Neutrophil (primary cell): Measurements from ENCODE around the gene UBA52.
A peak's percentile ranks its signal among the peaks of the same experiment; 100 is the strongest.

Experiments
- H3K27ac ChIP-seq: fragments of 200-600 bp; sonication (generic); 2 replicates; pipeline ENCODE4 v1.5.1; 2016; ENCODE audit warnings: mild to moderate bottlenecking, moderate library complexity
- H3K27me3 ChIP-seq: fragments of 200-600 bp; sonication (generic); 2 replicates; pipeline ENCODE4 v1.6.0; 2016; ENCODE audit warnings: mild to moderate bottlenecking
- H3K36me3 ChIP-seq: fragments of 200-600 bp; sonication (generic); 2 replicates; pipeline ENCODE4 v1.5.1; 2017
- H3K4me1 ChIP-seq, 2 experiments: fragments of 200-600 bp in 1 of 2; sonication (generic) in 1 of 2; 1 replicate in 1 of 2; 2 replicates in 1 of 2; pipeline versions ENCODE4 v1.5.1 to v1.6.1; 2013 to 2016; ENCODE audit warnings: low read depth in 1 of 2, low read length in 1 of 2, mild to moderate bottlenecking in 1 of 2, moderate library complexity in 1 of 2; ENCODE audit not compliant: control insufficient read depth in 1 of 2, insufficient read depth in 1 of 2
- H3K4me3 ChIP-seq, 2 experiments: fragments of 200-600 bp in 1 of 2; sonication (generic) in 1 of 2; 1 replicate in 1 of 2; 2 replicates in 1 of 2; pipeline ENCODE4 v1.5.1; 2013 to 2016; ENCODE audit warnings: low read depth in 1 of 2, low read length in 1 of 2, mild to moderate bottlenecking in 1 of 2, moderate library complexity in 1 of 2
- H3K9me3 ChIP-seq: fragments of 200-600 bp; sonication (generic); 2 replicates; pipeline ENCODE4 v1.5.1; 2016
- CTCF ChIP-seq: fragments of 200-600 bp; sonication (generic); IDR thresholded peaks from 2 replicates; pipeline ENCODE4 v1.5.1; 2016; ENCODE audit warnings: antibody characterized with exemption

Gene UBA52

GRCh38 chr19:18557411-18558201, 14.1 kb upstream of the UBA52 start, which contains the start of gene KXD1:
Gene KXD1 (plus strand): TSS chr19:18557870. CDS start chr19:18562057, 4,187 bp downstream.
- TF ChIP-seq CTCF: peak; percentile 34
- H3K27ac ChIP-seq: peak within 1 kb of the TSS; percentile 89
- H3K36me3 ChIP-seq: peaks cover 9% of the 10 kb centered on the region
- peak within 1 kb of the TSS; percentile 93 to 96 for H3K4me3 ChIP-seq
- no peaks in the 10 kb centered on the region for H3K9me3 ChIP-seq
- peaks cover 10 to 22% of the 10 kb centered on the region in 2 experiments for H3K4me1 ChIP-seq
- no peaks in the 10 kb centered on the region for H3K27me3 ChIP-seq

DNA sequence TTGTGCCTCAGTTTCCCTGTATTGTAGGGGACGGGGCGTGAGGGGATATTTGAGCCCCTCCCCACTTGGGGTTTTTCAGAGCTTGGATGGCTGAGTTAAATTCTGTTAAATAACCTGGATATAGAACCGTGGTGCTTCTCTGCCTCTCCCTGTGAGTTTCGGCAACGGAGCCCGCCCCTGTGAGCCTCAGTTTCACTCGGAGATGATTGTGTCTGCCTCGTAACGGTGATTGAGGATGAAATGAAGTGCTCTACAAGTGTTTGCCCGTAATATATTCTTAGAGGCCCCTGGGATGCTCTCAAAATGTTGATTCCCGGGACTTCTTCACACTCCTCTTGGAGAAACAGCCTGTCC, 13.5 kb upstream of the UBA52 start:
- Histone ChIP-seq H3K4me1 (peaks cover 10 to 22% of the 10 kb centered on the region in 2 experiments), H3K27ac (peak overlapping the region; percentile 89), H3K27me3 (no peaks in the 10 kb centered on the region), H3K36me3 (peaks cover 14% of the 10 kb centered on the region), H3K9me3 (no peaks in the 10 kb centered on the region), H3K4me3 (peak overlapping the region; percentile 93 to 96)
- no peak for TF ChIP-seq CTCF

- H3K4me1 ChIP-seq: peaks cover 10 to 22% of the 10 kb centered on the region in 2 experiments
- peak overlapping the region; percentile 89 for H3K27ac ChIP-seq
- H3K9me3 ChIP-seq: no peaks in the 10 kb centered on the region
- no peak for TF ChIP-seq CTCF
- no peaks in the 10 kb centered on the region for H3K27me3 ChIP-seq
- H3K4me3 ChIP-seq: peak overlapping the region; percentile 93 to 96
- peaks cover 18% of the 10 kb centered on the region for H3K36me3 ChIP-seq
Measured at GRCh38 chr19:18558604-18559003, 13.1 kb upstream of the UBA52 start.

- H3K9me3 ChIP-seq: no peaks in the 10 kb centered on the region
- no peak for TF ChIP-seq CTCF
- H3K27me3 ChIP-seq: no peaks in the 10 kb centered on the region
- peak overlapping the region; percentile 12 for H3K27ac ChIP-seq
- no peak overlapping the region for H3K4me3 ChIP-seq
- H3K4me1 ChIP-seq: peaks cover 10 to 22% of the 10 kb centered on the region in 2 experiments
- peaks cover 29% of the 10 kb centered on the region for H3K36me3 ChIP-seq
Measured at GRCh38 chr19:18559685-18560084, 12.0 kb upstream of the UBA52 start.

DNA sequence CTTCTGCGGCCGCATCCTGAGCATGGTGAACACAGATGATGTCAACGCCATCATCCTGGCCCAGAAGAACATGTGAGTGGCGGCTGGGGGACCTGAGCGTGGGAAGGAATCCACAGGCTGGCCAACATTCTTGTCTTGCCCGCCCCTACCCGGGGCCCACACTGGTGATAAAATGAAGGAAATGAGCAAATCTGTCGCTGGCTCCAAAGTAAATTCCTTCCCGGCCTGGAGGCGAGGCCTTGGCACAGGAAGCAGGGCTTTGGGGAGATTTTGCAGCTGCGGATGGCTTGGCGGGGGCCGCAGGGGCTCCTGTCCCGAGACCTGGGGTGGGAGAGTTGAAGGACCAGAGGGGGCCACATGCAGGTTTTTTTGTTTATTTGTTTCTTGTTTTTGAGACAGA, 9.6 kb upstream of the UBA52 start:
- H3K27ac ChIP-seq: no peak overlapping the region
- H3K9me3 ChIP-seq: no peaks in the 10 kb centered on the region
- no peaks in the 10 kb centered on the region for H3K27me3 ChIP-seq
- H3K4me1 ChIP-seq: peaks cover 10 to 22% of the 10 kb centered on the region in 2 experiments
- peaks cover 53% of the 10 kb centered on the region for H3K36me3 ChIP-seq
- no peak overlapping the region for H3K4me3 ChIP-seq
- no peak for TF ChIP-seq CTCF
